Fibroblast of lung (primary cell): Measurements from ENCODE around the gene FOLR2. TPM values are rescaled to one million over a fixed set of nuclear protein-coding genes. Genes with fewer than 3 reads are reported as not detected.

ENCODE experiments used
- DNase-seq, 2 donors: peaks; one replicate each; pipeline versions ENCODE4 v3.0.0 to v3.0.0-alpha.2; 2010; ENCODE audit warnings: low read depth in 2 of 2
- H2AFZ ChIP-seq: 2 replicates; pipeline ENCODE4 v1.5.1; 2012; ENCODE audit warnings: low read length, control low read depth, inconsistent platforms
- H3K27ac ChIP-seq: 2 replicates; pipeline ENCODE4 v1.5.1; 2011; ENCODE audit warnings: low read length, control low read depth; ENCODE audit not compliant: insufficient read depth
- H3K27me3 ChIP-seq: 2 replicates; pipeline ENCODE4 v1.5.1; 2011; ENCODE audit warnings: mild to moderate bottlenecking, low read length; ENCODE audit not compliant: control insufficient read depth, insufficient read depth
- H3K36me3 ChIP-seq: 2 replicates; pipeline ENCODE4 v1.5.1; 2011; ENCODE audit warnings: low read length; ENCODE audit not compliant: control insufficient read depth, insufficient read depth
- H3K4me1 ChIP-seq: 2 replicates; pipeline ENCODE4 v1.5.1; 2011; ENCODE audit warnings: low read length; ENCODE audit not compliant: control insufficient read depth, insufficient read depth; ENCODE audit errors: extremely low read depth
- H3K4me2 ChIP-seq: 2 replicates; pipeline ENCODE4 v1.5.1; 2011; ENCODE audit warnings: low read length, control low read depth; ENCODE audit not compliant: insufficient read depth; ENCODE audit errors: extremely low read depth
- H3K4me3 ChIP-seq, 4 experiments: fragments of 200-600 bp in 1 of 4; sonication (generic) in 1 of 4; replicated peaks in 1 of 4; 2 replicates each; pipeline ENCODE4 v1.5.1; 2011 to 2016; ENCODE audit warnings: low read length in 4 of 4, low read depth in 3 of 4, mild to moderate bottlenecking in 3 of 4, control low read depth in 2 of 4, inconsistent platforms in 1 of 4, mixed read lengths in 1 of 4; ENCODE audit not compliant: insufficient read depth in 1 of 4; ENCODE audit errors: control extremely low read depth in 1 of 4
- H3K79me2 ChIP-seq: 2 replicates; pipeline ENCODE4 v1.5.1; 2012; ENCODE audit warnings: mild to moderate bottlenecking, low read length, inconsistent platforms; ENCODE audit not compliant: control insufficient read depth, insufficient read depth
- H3K9ac ChIP-seq: 2 replicates; pipeline ENCODE4 v1.5.1; 2011; ENCODE audit warnings: mild to moderate bottlenecking, low read length, control low read depth; ENCODE audit not compliant: insufficient read depth
- H3K9me3 ChIP-seq: 2 replicates; pipeline ENCODE4 v1.5.1; 2012; ENCODE audit warnings: low read depth, low read length; ENCODE audit not compliant: control insufficient read depth, insufficient read depth
- H4K20me1 ChIP-seq: 2 replicates; pipeline ENCODE4 v1.5.1; 2011; ENCODE audit warnings: low read length; ENCODE audit not compliant: control insufficient read depth, insufficient read depth; ENCODE audit errors: extremely low read depth
- CTCF ChIP-seq, 2 donors: IDR thresholded peaks in 1 of 2; conservative IDR thresholded peaks in 1 of 2; 1 replicate in 1 of 2; 2 replicates in 1 of 2; pipeline ENCODE4 v1.5.1; 2011 to 2012; ENCODE audit warnings: low read length in 2 of 2, control low read depth in 1 of 2, inconsistent platforms in 1 of 2, low read depth in 1 of 2, mild to moderate bottlenecking in 1 of 2
- EZH2 ChIP-seq: IDR thresholded peaks from 2 replicates; pipeline ENCODE4 v1.5.1; 2012; ENCODE audit warnings: low read length, control low read depth, mild to moderate bottlenecking; ENCODE audit errors: missing control alignments
- polyA plus RNA-seq, 2 donors: library from polyadenylated mRNA; depleted of rRNA in 1 of 2; stranded (reverse) in 1 of 2; unstranded in 1 of 2; fragments of >200 nt; gene quantifications; 2 replicates each; pipeline ENCODE4 v1.2.1, GENCODE V29; 2011 to 2012; ENCODE audit warnings: missing spikeins in 1 of 2
- total RNA-seq: library from RNA; depleted of rRNA; stranded (reverse); fragments of >200 nt; gene quantifications from 2 replicates; pipeline ENCODE4 v1.2.1, GENCODE V29; 2014

FOLR2 gene
- total and polyA plus RNA-seq, 2 donors (not counting 1 experiment from before 2014, with no cell fraction given): not detected

GRCh38 chr11:72229925-72230763 lies 13.6 kb downstream of the FOLR2 start:
- Histone ChIP-seq H3K27ac (no peak overlapping the region), H3K36me3 (peaks cover 57% of the 10 kb centered on the region), H3K4me2 (no peak overlapping the region), H3K9ac (no peak overlapping the region), H3K27me3 (no peaks in the 10 kb centered on the region), H3K79me2 (peaks cover 23% of the 10 kb centered on the region), H4K20me1 (peaks cover 2% of the 10 kb centered on the region), H3K9me3 (no peaks in the 10 kb centered on the region), H3K4me3 (no peak overlapping the region), H3K4me1 (peaks cover 5% of the 10 kb centered on the region), H2AFZ (no peak overlapping the region)
- TF ChIP-seq EZH2 (no peak), CTCF (conservative IDR thresholded peaks at IDR 0.05 in 1 of 2, IDR thresholded peaks at IDR 0.05 in 1 of 2; ENCODE audit: low read depth in 1 of 2, low read length in 2 of 2) (no peak)
- no peak for DNase-seq

- Histone ChIP-seq H3K36me3 (peaks cover 58% of the 10 kb centered on the region), H3K4me1 (peaks cover 2% of the 10 kb centered on the region)
- TF ChIP-seq EZH2: no peak
- TF ChIP-seq CTCF (conservative IDR thresholded peaks at IDR 0.05 in 1 of 2, IDR thresholded peaks at IDR 0.05 in 1 of 2; ENCODE audit: low read depth in 1 of 2, low read length in 2 of 2): no peak
Observed at GRCh38 chr11:72230764-72231365, 14.3 kb downstream of the FOLR2 start.

GRCh38 chr11:72231396-72232259 lies 15.0 kb downstream of the FOLR2 start:
- H4K20me1 ChIP-seq: peaks cover 2% of the 10 kb centered on the region
- no peaks in the 10 kb centered on the region for H3K9me3 ChIP-seq
- no peak overlapping the region for H3K4me2 ChIP-seq
- peaks cover 9% of the 10 kb centered on the region for H3K79me2 ChIP-seq
- TF ChIP-seq CTCF (conservative IDR thresholded peaks at IDR 0.05 in 1 of 2, IDR thresholded peaks at IDR 0.05 in 1 of 2; ENCODE audit: low read depth in 1 of 2, low read length in 2 of 2) (no peak), EZH2 (no peak)
- no peak overlapping the region for H3K27ac ChIP-seq
- no peak overlapping the region for H3K9ac ChIP-seq
- H3K27me3 ChIP-seq: no peaks in the 10 kb centered on the region
- H2AFZ ChIP-seq: no peak overlapping the region
- no peak overlapping the region for H3K4me3 ChIP-seq
- no peak for DNase-seq
- peaks cover 58% of the 10 kb centered on the region for H3K36me3 ChIP-seq
- H3K4me1 ChIP-seq: peaks cover 2% of the 10 kb centered on the region

More at GRCh38 chr11:72230764-72231365, 14.3 kb downstream of the FOLR2 start:
- Histone ChIP-seq H3K9me3 (no peaks in the 10 kb centered on the region), H3K27ac (no peak overlapping the region), H3K79me2 (peaks cover 16% of the 10 kb centered on the region), H3K4me2 (no peak overlapping the region), H3K27me3 (no peaks in the 10 kb centered on the region), H3K4me3 (no peak overlapping the region), H3K9ac (no peak overlapping the region), H2AFZ (no peak overlapping the region), H4K20me1 (peaks cover 2% of the 10 kb centered on the region)
- no peak for DNase-seq
